AG09309 (cell line): ENCODE data around the gene THY1.
A peak's percentile ranks its signal among the peaks of the same experiment; 100 is the strongest.

ENCODE experiments used
- DNase-seq: peaks from one replicate; pipeline ENCODE4 v3.0.0-alpha.2; 2010; ENCODE audit warnings: low read depth
- H3K4me3 ChIP-seq: 2 replicates; pipeline ENCODE4 v1.5.1; 2011; ENCODE audit warnings: mild to moderate bottlenecking, low read depth, low read length, moderate library complexity; ENCODE audit not compliant: control insufficient read depth
- CTCF ChIP-seq: IDR thresholded peaks from 2 replicates; pipeline ENCODE4 v1.5.1; 2011; ENCODE audit warnings: mild to moderate bottlenecking, low read depth, low read length, inconsistent platforms; ENCODE audit not compliant: insufficient read depth, control insufficient read depth; ENCODE audit errors: missing control alignments

The THY1 gene

GRCh38 chr11:119419834-119420492 is 3.0 kb downstream of the THY1 start:
- DNase-seq, result no peak
- TF ChIP-seq CTCF, result no peak
- H3K4me3 ChIP-seq, result peak overlapping the region; percentile 3; the same call in 1 of the 2 replicates

- no peak overlapping the region for H3K4me3 ChIP-seq
- no peak for DNase-seq
- TF ChIP-seq CTCF, result no peak
Measured at GRCh38 chr11:119419246-119419645, 3.7 kb downstream of the THY1 start.

GRCh38 chr11:119418759-119419158 is 4.2 kb downstream of the THY1 start:
- TF ChIP-seq CTCF, result no peak
- H3K4me3 ChIP-seq, result no peak overlapping the region
- no peak for DNase-seq

GRCh38 chr11:119417726-119418540 is 5.0 kb downstream of the THY1 start:
- H3K4me3 ChIP-seq, result no peak overlapping the region; the same call in 1 of the 2 replicates
- DNase-seq, result peak; percentile 87
- no peak for TF ChIP-seq CTCF

- no peak for DNase-seq
- TF ChIP-seq CTCF, result no peak
- H3K4me3 ChIP-seq, result no peak overlapping the region
Measured at GRCh38 chr11:119416606-119417580, 6.1 kb downstream of the THY1 start.

- DNase-seq, result no peak
- no peak for TF ChIP-seq CTCF
- no peak overlapping the region for H3K4me3 ChIP-seq
Measured at GRCh38 chr11:119415966-119416365, 7.0 kb downstream of the THY1 start.
